ENCODE measurements around the gene SLC2A11. TPM values are rescaled to one million over a fixed set of nuclear protein-coding genes. Genes with fewer than 3 reads are reported as not detected.
"Not testable (repeated sequence)": the region's sequence is repeated elsewhere in the genome, so short reads cannot be mapped to it uniquely, and the experiment has no call there.

SLC2A11 gene
- total RNA-seq, 2 experiments from 2014 or later, result 16.4 to 50.2 TPM

- Histone ChIP-seq H3K9me3 (ENCODE audit: low read length) (no peaks in the 10 kb centered on the region), H3K36me3 (ENCODE audit: insufficient read depth, low read length) (peaks cover 55% of the 10 kb centered on the region), H2AFZ (ENCODE audit: low read length) (no peak overlapping the region), H3K79me2 (ENCODE audit: insufficient read depth, low read depth, low read length) (peaks cover 21% of the 10 kb centered on the region; the same call in 1 of the 2 replicates), H4K20me1 (ENCODE audit: insufficient read depth, low read length) (peaks cover 9% of the 10 kb centered on the region; the same call in 1 of the 2 replicates), H3K4me1 (ENCODE audit: insufficient read depth, low read length, poor library complexity, severe bottlenecking) (peaks cover 12% of the 10 kb centered on the region), H3K4me3 (ENCODE audit: low read depth, low read length, poor library complexity, severe bottlenecking) (no peak overlapping the region), H3K9me2 (ENCODE audit: insufficient read depth, low read length) (no peaks in the 10 kb centered on the region), H3K27ac (ENCODE audit: low read depth, low read length, poor library complexity, severe bottlenecking) (no peak overlapping the region), H3K4me2 (ENCODE audit: low read length) (no peak overlapping the region)
- POLR2A ChIA-PET, result interaction anchor here (1.3 kb wide), 1 partner anchor 9 kb away, joined by 3 read pairs; no protein-coding TSS in a partner anchor
- DNase-seq (ENCODE audit: low spot score), result no peak
- TF ChIP-seq EZH2phosphoT487 (IDR thresholded peaks at IDR 0.05; ENCODE audit: borderline replicate concordance, low read depth, low read length) (no peak), CTCF (conservative IDR thresholded peaks at IDR 0.05; ENCODE audit: low read length) (no peak)
- BruUV-seq (replicated peaks), result no TSS peak
- CTCF ChIA-PET (ENCODE audit: unreplicated experiment), result no interaction called here
- intact Hi-C loops (cut with micrococcal nuclease; ENCODE audit: unreplicated experiment), result no loop called here
These were observed 41.5 kb downstream of the SLC2A11 start for GRCh38 chr22:23899042-23899745.

- H4K20me1 ChIP-seq (ENCODE audit: insufficient read depth, low read length); H3K4me2 ChIP-seq (ENCODE audit: low read length); intact Hi-C loops (cut with micrococcal nuclease; ENCODE audit: unreplicated experiment); DNase-seq (ENCODE audit: low spot score); H2AFZ ChIP-seq (ENCODE audit: low read length); CTCF ChIA-PET (ENCODE audit: unreplicated experiment); H3K9me2 ChIP-seq (ENCODE audit: insufficient read depth, low read length); H3K9me3 ChIP-seq (ENCODE audit: low read length); BruUV-seq (replicated peaks); H3K27ac ChIP-seq (ENCODE audit: low read depth, low read length, poor library complexity, severe bottlenecking); H3K4me3 ChIP-seq (ENCODE audit: low read depth, low read length, poor library complexity, severe bottlenecking): not testable (repeated sequence)
- POLR2A ChIA-PET, result interaction anchor here (0.6 kb wide), 1 partner anchor 1174 kb away, joined by 3 read pairs; no protein-coding TSS in a partner anchor
- Histone ChIP-seq H3K4me1 (ENCODE audit: insufficient read depth, low read length, poor library complexity, severe bottlenecking) (peaks cover 20% of the 10 kb centered on the region), H3K79me2 (ENCODE audit: insufficient read depth, low read depth, low read length) (peaks cover 17% of the 10 kb centered on the region; the same call in 1 of the 2 replicates), H3K36me3 (ENCODE audit: insufficient read depth, low read length) (peaks cover 46% of the 10 kb centered on the region)
These were observed 42.6 kb downstream of the SLC2A11 start for GRCh38 chr22:23900227-23900626.

GRCh38 chr22:23901600-23901999 is 43.9 kb downstream of the SLC2A11 start:
- Histone ChIP-seq H3K4me2 (ENCODE audit: low read length) (no peak overlapping the region), H3K36me3 (ENCODE audit: insufficient read depth, low read length) (peaks cover 32% of the 10 kb centered on the region), H4K20me1 (ENCODE audit: insufficient read depth, low read length) (no peaks in the 10 kb centered on the region; the same call in 1 of the 2 replicates), H3K4me1 (ENCODE audit: insufficient read depth, low read length, poor library complexity, severe bottlenecking) (peaks cover 13% of the 10 kb centered on the region), H2AFZ (ENCODE audit: low read length) (no peak overlapping the region), H3K9me3 (ENCODE audit: low read length) (no peaks in the 10 kb centered on the region), H3K4me3 (ENCODE audit: low read depth, low read length, poor library complexity, severe bottlenecking) (no peak overlapping the region), H3K9me2 (ENCODE audit: insufficient read depth, low read length) (no peaks in the 10 kb centered on the region), H3K79me2 (ENCODE audit: insufficient read depth, low read depth, low read length) (peaks cover 4% of the 10 kb centered on the region; the same call in 1 of the 2 replicates), H3K27ac (ENCODE audit: low read depth, low read length, poor library complexity, severe bottlenecking) (no peak overlapping the region)
- ChIA-PET POLR2A (no interaction called here), CTCF (ENCODE audit: unreplicated experiment) (no interaction called here)
- DNase-seq (ENCODE audit: low spot score), result no peak
- intact Hi-C loops (cut with micrococcal nuclease; ENCODE audit: unreplicated experiment), result no loop called here
- no TSS peak for BruUV-seq (replicated peaks)
- TF ChIP-seq EZH2phosphoT487 (IDR thresholded peaks at IDR 0.05; ENCODE audit: borderline replicate concordance, low read depth, low read length) (no peak), CTCF (conservative IDR thresholded peaks at IDR 0.05; ENCODE audit: low read length) (no peak)

Data from OCI-LY7 (cell line).